ENCODE results near the gene GALNS.

GALNS gene

GRCh38 chr16:88888461-88889387 lies 32.0 kb upstream of the GALNS start:
- DNase-seq: no peak

- DNase-seq: no peak
These were observed 31.3 kb upstream of the GALNS start for GRCh38 chr16:88888057-88888456.

- DNase-seq: no peak
These were observed 30.2 kb upstream of the GALNS start for GRCh38 chr16:88886845-88887521.

- no peak for DNase-seq
These were observed 29.7 kb upstream of the GALNS start for GRCh38 chr16:88886420-88886844.

- no peak for DNase-seq
These were observed 29.0 kb upstream of the GALNS start for GRCh38 chr16:88885693-88886280.

- DNase-seq: no peak
These were observed 28.0 kb upstream of the GALNS start for GRCh38 chr16:88884569-88885271.

- DNase-seq: no peak
These were observed 27.2 kb upstream of the GALNS start for GRCh38 chr16:88883946-88884345.

GRCh38 chr16:88883117-88883895 lies 26.6 kb upstream of the GALNS start:
- no peak for DNase-seq

- DNase-seq: no peak
These were observed 25.7 kb upstream of the GALNS start for GRCh38 chr16:88882358-88883030.

- no peak for DNase-seq
These were observed 25.1 kb upstream of the GALNS start for GRCh38 chr16:88881675-88882357.

GRCh38 chr16:88881007-88881615 lies 24.4 kb upstream of the GALNS start:
- no peak for DNase-seq

GRCh38 chr16:88880226-88881006 lies 23.7 kb upstream of the GALNS start:
- no peak for DNase-seq

- DNase-seq: no peak
These were observed 23.0 kb upstream of the GALNS start for GRCh38 chr16:88879788-88880055.

- DNase-seq: no peak
These were observed 22.4 kb upstream of the GALNS start for GRCh38 chr16:88878967-88879787.

- no peak for DNase-seq
These were observed 21.6 kb upstream of the GALNS start for GRCh38 chr16:88878356-88878755.

- DNase-seq: no peak
These were observed 21.0 kb upstream of the GALNS start for GRCh38 chr16:88877564-88878289.

- no peak for DNase-seq
These were observed 20.3 kb upstream of the GALNS start for GRCh38 chr16:88876942-88877526.

- DNase-seq: no peak
These were observed 19.0 kb upstream of the GALNS start for GRCh38 chr16:88875703-88876234.
